Uterus (tissue), 4 donors: ENCODE measurements around the gene USF2. TPM values are rescaled to one million over a fixed set of nuclear protein-coding genes. Genes with fewer than 3 reads are reported as not detected.
A peak's percentile ranks its signal among the peaks of the same experiment; 100 is the strongest.

Experiments
- DNase-seq, 2 donors: peaks; one replicate each; pipeline ENCODE4 v3.0.0-alpha.2; 2019 to 2020
- H3K27ac ChIP-seq, 2 donors: fragments of 200-600 bp; sonication (generic); 1 replicate in 1 of 2; 2 replicates in 1 of 2; pipeline ENCODE4 v1.5.1; 2016 to 2018
- H3K27me3 ChIP-seq, 2 donors: fragments of 200-600 bp; sonication (generic); one replicate each; pipeline ENCODE4 v1.5.1; 2018 to 2019; ENCODE audit warnings: control low read depth in 1 of 2
- H3K36me3 ChIP-seq, 2 donors: fragments of 200-600 bp; sonication (generic); one replicate each; pipeline ENCODE4 v1.5.1; 2019; ENCODE audit warnings: control low read depth in 1 of 2
- H3K4me1 ChIP-seq, 2 donors: fragments of 200-600 bp; sonication (generic); one replicate each; pipeline ENCODE4 v1.5.1; 2018 to 2019; ENCODE audit warnings: control low read depth in 1 of 2
- H3K4me3 ChIP-seq, 2 donors: fragments of 200-600 bp; sonication (generic); 1 replicate in 1 of 2; 2 replicates in 1 of 2; pipeline ENCODE4 v1.5.1; 2018 to 2019; ENCODE audit warnings: mild to moderate bottlenecking in 1 of 2
- H3K9me3 ChIP-seq, 2 donors: fragments of 200-600 bp; sonication (generic); one replicate each; pipeline ENCODE4 v1.5.1; 2019; ENCODE audit warnings: control low read depth in 1 of 2
- POLR2A ChIP-seq, 2 donors: fragments of 450-650 bp; IDR thresholded peaks; one replicate each; pipeline ENCODE4 v1.6.1; 2016; ENCODE audit warnings: antibody characterized with exemption in 2 of 2, mild to moderate bottlenecking in 1 of 2, moderate library complexity in 1 of 2
- intact Hi-C: fragments of 100-400 bp; cut with DNase I; formaldehyde crosslinking; loops from one replicate; pipeline ENCODE4 v1.15.1; 2023; ENCODE audit warnings: low total_unique reads
- total RNA-seq, 4 donors: library from RNA; depleted of rRNA in 3 of 4; stranded (reverse); fragments of >200 nt in 3 of 4; gene quantifications; one replicate each; pipeline versions ENCODE4 v1.1.0 to v1.2.4, GENCODE V29; 2014 to 2023
- TF ChIP-seq, protein P1 (sequence below), 4 experiments: fragments of 200-600 bp in 2 of 4; fragments of 450-650 bp in 2 of 4; sonication (generic) in 2 of 4; IDR thresholded peaks; one replicate each; pipeline ENCODE4 v1.5.1; 2016 to 2019; ENCODE audit warnings: antibody characterized with exemption in 4 of 4, mild to moderate bottlenecking in 2 of 4, moderate library complexity in 1 of 4
- donor health status: DM: yes; HTN: yes; CAD: no.

The USF2 gene
- total RNA-seq, 4 donors from 2014 or later = 48.8 to 155 (median 87.5) TPM

DNA sequence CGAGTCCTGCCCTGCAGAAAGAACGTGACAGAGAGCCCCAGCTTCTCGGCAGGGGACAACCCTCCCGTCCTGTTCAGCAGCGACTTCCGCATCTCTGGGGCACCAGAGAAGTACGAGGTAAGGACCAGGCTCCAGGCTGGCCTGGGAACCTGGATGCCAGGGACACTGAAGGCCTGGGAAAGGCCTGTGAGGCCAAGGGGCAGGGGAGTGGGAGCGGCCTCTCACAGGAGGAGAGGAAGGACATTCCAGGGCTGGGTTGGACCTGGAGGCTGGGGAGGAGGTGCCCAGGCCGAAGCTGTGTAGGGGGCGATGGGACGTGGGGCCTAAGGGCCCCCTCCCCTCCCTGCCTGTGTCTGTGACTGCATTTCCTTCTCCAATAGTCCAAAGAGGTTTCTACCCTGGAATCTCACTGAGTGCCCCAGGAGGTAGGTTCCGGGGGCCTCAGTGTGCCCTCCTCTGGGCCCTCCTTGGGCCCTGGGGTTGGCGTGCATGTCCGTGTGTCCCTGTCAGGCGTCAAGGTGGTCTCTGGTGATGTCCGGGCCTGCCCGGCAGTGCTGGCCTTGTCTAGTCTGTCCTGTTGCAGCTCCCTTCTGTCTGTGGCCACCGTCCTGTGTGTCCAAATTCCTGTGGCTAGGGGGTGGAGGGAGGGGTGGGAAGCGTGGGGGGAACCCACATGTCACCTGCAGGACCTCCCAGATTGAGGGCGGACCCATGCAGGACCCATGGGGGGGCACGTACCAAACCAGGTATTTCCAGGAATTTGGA is 43.3 kb downstream of the USF2 start:
- H3K4me1 ChIP-seq = no peaks in the 10 kb centered on the region
- no peaks in the 10 kb centered on the region for H3K36me3 ChIP-seq
- no peaks in the 10 kb centered on the region for H3K9me3 ChIP-seq
- H3K4me3 ChIP-seq = peak overlapping the region in 1 of 2 donors; percentile 18
- no peaks in the 10 kb centered on the region for H3K27me3 ChIP-seq
- intact Hi-C loops = no loop called here
- TF ChIP-seq POLR2A (IDR thresholded peaks at IDR 0.05) = no peak
- TF ChIP-seq, protein P1, sequence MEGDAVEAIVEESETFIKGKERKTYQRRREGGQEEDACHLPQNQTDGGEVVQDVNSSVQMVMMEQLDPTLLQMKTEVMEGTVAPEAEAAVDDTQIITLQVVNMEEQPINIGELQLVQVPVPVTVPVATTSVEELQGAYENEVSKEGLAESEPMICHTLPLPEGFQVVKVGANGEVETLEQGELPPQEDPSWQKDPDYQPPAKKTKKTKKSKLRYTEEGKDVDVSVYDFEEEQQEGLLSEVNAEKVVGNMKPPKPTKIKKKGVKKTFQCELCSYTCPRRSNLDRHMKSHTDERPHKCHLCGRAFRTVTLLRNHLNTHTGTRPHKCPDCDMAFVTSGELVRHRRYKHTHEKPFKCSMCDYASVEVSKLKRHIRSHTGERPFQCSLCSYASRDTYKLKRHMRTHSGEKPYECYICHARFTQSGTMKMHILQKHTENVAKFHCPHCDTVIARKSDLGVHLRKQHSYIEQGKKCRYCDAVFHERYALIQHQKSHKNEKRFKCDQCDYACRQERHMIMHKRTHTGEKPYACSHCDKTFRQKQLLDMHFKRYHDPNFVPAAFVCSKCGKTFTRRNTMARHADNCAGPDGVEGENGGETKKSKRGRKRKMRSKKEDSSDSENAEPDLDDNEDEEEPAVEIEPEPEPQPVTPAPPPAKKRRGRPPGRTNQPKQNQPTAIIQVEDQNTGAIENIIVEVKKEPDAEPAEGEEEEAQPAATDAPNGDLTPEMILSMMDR (IDR thresholded peaks at IDR 0.05) = no peak
- DNase-seq = no peak
- H3K27ac ChIP-seq = no peak overlapping the region

DNA sequence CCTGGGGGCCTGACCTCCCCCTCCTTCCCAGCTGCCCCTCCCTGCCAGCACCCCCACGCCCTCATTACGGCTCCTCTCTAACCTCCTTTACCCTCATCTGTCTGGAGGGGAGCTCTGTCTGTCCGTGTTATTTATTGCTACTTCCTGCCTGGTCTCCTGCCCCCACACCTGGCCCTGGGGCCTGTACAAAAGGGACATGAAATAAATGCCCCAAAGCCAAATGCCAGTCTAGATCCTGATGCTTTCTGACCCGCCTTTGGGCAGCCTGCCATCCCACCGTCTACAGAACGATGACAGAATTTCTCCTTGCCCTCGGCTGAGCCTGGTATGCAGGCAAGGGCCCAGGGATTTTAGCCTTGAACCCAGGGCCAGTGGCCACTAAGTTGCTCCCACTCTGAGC is 44.8 kb downstream of the USF2 start:
- H3K27me3 ChIP-seq = no peaks in the 10 kb centered on the region
- TF ChIP-seq, protein P1 (IDR thresholded peaks at IDR 0.05) = no peak
- no peak for TF ChIP-seq POLR2A (IDR thresholded peaks at IDR 0.05)
- H3K4me3 ChIP-seq = no peak overlapping the region
- no peaks in the 10 kb centered on the region for H3K9me3 ChIP-seq
- no peaks in the 10 kb centered on the region for H3K36me3 ChIP-seq
- H3K27ac ChIP-seq = no peak overlapping the region
- H3K4me1 ChIP-seq = no peaks in the 10 kb centered on the region
- intact Hi-C loops = no loop called here
- no peak for DNase-seq

DNA sequence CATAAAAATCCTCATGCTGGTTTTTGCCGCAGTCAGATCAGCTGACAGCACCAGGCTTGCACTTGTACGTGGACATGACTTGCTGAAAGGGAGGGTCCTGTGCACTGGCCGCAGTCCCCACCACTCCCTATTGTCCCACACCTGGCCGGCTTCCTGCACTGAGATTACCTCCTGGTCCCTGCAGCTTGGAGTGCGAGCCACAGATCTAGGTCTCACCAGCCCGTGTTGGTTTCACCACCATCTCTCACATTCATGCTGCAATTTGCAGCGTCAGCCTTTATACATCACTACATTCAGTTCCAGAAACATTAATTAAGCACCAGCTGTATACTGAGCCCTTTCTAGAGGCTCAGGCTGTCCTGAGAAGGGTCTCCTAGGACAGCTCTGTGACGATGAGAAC is 45.3 kb downstream of the USF2 start:
- no peak for DNase-seq
- Histone ChIP-seq H3K36me3 (no peaks in the 10 kb centered on the region), H3K4me1 (no peaks in the 10 kb centered on the region), H3K4me3 (no peak overlapping the region), H3K27ac (no peak overlapping the region), H3K9me3 (no peaks in the 10 kb centered on the region), H3K27me3 (no peaks in the 10 kb centered on the region)
- no peak for TF ChIP-seq POLR2A (IDR thresholded peaks at IDR 0.05)
- TF ChIP-seq, protein P1 (IDR thresholded peaks at IDR 0.05) = no peak
- intact Hi-C loops = no loop called here

DNA sequence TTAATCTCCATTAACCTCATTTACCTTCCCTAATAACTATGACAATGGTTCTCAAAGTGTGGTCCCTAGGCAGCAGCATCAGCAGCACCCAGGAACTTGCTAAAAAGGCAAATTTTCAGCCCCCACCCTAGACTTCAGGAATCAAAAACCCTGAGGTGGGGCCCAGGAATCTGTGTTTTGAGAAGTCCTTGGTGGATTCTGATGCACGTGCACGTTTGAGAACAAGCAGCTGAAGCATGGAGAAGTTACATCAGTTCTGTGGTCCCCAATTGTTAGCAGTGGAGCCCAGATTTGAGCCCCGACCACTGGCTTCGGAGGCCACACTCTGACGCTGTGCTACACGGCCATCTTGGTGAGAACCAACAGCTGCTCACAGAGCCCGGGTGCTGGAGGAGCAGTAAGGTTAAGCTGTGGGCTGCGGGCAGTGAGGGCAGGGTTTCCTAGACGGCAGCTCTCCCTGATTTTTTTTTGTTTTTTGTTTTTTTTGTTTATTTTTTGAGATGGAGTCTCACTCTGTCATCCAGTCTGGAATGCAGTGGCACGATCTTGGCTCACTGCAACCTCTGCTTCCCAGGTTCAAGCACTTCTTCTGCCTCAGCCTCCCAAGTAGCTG is 46.2 kb downstream of the USF2 start:
- no peaks in the 10 kb centered on the region for H3K4me1 ChIP-seq
- no peaks in the 10 kb centered on the region for H3K27me3 ChIP-seq
- DNase-seq = no peak
- TF ChIP-seq, protein P1 (IDR thresholded peaks at IDR 0.05) = no peak
- TF ChIP-seq POLR2A (IDR thresholded peaks at IDR 0.05) = no peak
- no peak overlapping the region for H3K27ac ChIP-seq
- intact Hi-C loops = no loop called here
- no peak overlapping the region for H3K4me3 ChIP-seq
- no peaks in the 10 kb centered on the region for H3K9me3 ChIP-seq
- H3K36me3 ChIP-seq = no peaks in the 10 kb centered on the region

- H3K4me1 ChIP-seq = no peaks in the 10 kb centered on the region
- TF ChIP-seq, protein P1 (IDR thresholded peaks at IDR 0.05) = no peak
- TF ChIP-seq POLR2A (IDR thresholded peaks at IDR 0.05) = no peak
- no peak overlapping the region for H3K4me3 ChIP-seq
- H3K27ac ChIP-seq = no peak overlapping the region
- no peak for DNase-seq
- no peaks in the 10 kb centered on the region for H3K9me3 ChIP-seq
- intact Hi-C loops = no loop called here
- no peaks in the 10 kb centered on the region for H3K27me3 ChIP-seq
- H3K36me3 ChIP-seq = no peaks in the 10 kb centered on the region
These were observed 47.1 kb downstream of the USF2 start for GRCh38 chr19:35315883-35316282.
